Stimulated activated CD8-positive, alpha-beta memory T cell treated with anti-CD3 and anti-CD28 coated beads, Interleukin-4, amount 100 ng/mL, for 24 hours (primary cell): Measurements from ENCODE around the gene RAP1GAP2.

Source experiments
- DNase-seq: peaks from one replicate; pipeline ENCODE4 v3.0.0-alpha.2; 2020; ENCODE audit warnings: low read depth

RAP1GAP2 gene

DNA sequence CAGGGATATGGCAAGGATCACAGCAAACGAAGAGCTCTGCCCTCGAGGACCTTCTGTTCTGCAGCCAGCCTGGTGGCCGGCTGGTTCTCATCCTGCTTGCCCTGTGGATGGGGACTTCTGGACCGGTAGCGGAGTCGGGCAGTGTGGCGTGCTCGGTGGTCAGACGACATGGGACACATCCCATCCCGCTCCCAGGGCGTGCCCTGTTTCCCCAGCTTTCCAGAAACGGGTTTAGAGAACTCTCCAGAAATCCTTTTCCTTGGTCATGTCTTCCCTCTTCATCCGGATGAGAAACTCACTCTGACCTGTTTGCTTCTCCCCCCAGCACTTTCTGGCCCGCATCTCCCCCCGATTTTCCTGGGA lies 151.3 kb downstream of the RAP1GAP2 start:
- DNase-seq, result no peak

DNA sequence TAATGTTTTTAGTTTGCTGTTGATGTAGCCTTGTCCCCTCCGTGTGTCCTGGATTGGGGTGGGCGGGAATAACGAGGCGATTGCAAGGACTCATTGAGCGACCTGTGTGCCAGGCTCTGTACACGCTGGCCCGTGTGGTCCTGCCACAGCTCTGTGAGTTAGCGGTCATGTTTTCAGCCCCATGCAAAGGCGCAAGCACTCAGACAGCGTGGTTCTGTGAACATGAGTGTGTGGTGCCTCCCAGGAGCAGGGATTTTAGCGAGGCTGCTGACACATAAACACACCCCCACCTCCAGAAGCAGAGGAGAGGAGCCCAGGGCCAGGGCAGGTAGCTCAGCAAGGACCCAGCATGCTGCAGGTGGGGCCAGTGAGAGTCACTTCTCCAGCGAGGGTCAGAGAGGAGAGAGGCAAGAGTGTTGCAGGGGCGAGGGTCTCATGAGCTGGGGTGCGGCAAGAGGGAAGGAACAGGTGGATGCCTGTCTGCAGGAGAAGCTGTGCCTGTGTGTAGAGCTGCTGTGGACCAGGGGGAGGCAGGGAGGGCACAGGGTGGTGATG lies 151.8 kb downstream of the RAP1GAP2 start:
- no peak for DNase-seq

DNA sequence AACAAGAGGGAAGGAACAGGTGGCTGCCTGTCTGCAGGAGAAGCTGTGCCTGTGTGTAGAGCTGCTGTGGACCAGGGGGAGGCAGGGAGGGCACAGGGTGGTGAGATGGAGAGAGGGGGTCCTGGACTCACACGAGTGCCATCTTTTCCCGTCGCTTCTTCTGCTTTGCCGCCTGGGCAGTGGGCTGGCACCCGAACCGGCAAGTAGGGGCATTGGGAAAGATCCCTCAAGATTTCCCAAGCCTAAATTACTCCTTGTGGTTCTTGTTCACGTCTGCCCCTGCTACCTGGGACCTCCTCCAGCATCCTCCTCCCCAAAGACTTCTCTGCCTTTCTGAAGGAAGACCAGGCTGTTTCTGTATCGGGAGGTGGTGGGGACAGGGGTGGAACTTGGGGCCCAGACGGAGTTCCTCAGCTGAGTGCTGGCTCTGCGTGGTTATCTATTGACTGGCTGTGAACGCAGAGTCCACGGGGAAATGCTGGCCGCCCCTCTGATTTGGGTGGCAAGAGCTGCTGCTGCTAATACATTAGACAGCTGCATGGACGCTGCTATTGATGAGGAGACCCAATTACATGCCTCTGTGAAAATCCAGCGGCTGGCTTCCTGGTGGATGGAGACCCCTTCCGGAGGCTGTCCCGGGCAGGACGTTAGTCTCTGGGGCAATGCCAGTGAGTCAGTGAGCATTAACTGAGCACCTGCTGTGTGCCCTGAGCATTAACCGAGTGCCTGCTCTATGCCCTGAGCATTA lies 152.7 kb downstream of the RAP1GAP2 start:
- no peak for DNase-seq

DNA sequence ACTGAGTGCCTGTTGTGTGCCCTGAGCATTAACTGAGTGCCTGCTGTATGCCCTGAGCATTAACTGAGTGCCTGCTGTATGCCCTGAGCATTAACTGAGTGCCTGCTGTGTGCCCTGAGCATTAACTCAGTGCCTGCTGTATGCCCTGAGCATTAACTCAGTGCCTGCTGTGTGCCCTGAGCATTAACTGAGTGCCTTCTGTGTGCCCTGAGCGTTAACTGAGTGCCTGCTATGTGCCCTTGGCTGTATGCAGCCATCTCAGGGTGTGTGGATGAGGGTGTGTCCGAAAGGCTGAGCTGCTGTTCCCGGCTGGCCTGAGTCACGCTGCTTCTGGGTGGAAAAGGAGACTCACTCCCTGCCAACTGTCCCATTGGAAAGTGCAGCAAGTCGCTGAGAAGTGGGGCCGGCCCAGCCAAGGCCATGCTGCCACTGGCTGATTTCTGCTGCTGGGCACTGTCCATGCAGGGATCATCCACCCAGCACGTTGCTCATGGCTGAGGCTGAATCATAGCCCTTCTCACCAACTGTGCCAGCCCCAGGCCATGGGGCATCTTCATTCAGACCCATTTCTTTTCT lies 153.3 kb downstream of the RAP1GAP2 start:
- DNase-seq, result no peak

DNA sequence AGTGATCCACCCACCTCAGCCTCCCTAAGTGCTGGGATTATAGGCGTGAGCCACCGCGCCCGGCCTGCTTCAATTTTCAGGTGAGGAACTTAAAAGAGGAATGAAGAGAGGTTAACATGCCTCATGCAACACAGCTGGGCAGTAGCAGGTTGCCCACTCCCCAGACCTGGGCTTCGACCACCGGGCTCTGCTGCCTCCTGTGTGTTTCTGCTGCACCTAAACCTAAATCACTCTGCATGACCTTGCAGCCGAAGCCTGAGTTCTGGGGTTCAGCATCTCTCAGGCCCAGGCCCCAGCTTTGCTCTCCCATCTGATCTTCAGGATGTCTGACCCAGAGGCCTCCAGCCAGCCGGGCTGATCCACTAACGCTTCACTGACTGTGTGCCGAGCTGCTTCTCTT lies 154.6 kb downstream of the RAP1GAP2 start:
- no peak for DNase-seq

DNA sequence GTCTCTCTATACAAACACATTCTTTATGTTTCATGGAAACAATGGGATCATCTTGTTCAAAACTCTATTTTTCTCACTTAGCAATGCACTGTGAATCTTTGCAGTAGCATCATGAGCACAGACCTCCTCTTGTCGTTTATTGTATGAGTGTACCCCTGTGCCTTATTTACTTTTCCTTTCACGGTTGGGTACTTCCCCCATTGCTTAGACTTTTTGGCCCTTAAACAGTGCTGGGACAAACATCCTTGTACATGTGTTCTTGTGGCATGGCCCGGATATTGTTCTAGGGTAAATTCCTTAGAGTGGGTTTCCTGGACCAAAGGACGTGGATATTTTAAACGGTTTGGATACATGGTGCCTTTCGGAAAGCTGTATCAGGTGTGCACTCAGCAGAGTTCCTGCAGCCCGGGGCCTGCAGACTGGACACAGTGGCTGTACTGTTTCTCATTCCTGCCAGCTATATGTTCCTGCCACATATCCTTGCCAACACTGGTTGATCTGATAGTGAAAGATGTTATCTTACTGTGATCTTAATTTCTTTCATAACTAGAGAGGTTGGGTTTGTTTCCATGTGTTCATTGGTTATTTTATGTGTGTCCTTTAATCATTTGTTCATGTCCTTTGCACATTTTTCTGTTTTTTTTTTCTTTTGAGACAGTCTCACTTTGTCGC lies 156.1 kb downstream of the RAP1GAP2 start:
- no peak for DNase-seq

DNA sequence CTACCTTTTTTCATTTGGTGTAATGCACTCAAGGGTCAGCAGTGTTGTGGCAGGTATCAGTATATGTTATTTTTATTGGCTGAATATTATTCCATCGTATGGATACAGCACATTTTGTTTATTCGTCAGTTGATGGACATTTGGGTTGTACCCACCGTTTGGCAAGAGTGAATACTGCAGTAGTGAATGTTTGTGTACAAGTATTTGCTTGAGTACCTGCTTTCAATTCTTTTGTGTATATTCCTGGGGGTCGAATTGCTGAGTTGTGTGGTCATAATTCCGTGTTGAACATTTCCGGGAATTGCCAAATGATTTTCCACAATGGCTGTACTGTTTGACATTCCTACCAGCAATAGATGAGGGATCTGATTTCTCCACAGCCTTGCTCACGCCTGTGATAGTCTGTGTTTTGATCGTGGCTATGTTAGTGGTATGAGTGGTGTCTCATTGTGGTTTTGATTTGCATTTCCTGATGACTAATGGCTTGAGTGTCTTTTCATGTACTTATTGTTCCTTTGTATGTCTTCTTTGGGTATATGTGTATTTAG lies 158.7 kb downstream of the RAP1GAP2 start:
- DNase-seq, result no peak

DNA sequence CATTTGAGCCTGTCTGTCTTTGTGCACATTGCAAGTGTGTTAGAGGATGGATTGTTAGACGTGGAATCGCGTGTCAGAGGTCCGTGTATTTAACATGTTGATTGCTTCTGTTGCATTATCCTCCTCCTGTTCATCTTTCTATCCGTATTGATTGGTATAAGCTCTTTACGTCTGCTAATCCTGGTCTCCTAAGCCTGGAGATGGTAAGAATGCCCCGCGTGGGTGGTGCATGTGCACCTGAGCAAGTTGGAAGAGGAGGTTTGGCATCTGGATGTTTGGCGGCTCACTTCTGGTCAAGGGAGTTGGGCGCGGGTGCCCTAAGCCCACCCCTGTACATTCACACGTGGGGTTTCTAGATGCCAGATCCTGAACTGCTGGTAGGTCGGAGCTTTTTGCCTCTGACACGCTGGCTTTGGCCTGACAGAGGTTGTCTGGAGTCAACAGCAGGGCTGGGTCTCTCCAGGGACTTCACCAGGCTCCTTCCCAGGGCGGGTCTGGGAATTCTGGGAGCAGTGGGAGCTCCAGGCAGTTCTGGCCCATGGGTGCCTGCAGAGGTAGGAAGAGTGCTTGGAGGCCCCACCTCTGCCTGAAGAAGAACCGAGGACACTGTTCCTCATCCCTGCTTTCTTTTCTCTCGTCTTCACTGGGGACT lies 159.8 kb downstream of the RAP1GAP2 start:
- DNase-seq, result no peak

DNA sequence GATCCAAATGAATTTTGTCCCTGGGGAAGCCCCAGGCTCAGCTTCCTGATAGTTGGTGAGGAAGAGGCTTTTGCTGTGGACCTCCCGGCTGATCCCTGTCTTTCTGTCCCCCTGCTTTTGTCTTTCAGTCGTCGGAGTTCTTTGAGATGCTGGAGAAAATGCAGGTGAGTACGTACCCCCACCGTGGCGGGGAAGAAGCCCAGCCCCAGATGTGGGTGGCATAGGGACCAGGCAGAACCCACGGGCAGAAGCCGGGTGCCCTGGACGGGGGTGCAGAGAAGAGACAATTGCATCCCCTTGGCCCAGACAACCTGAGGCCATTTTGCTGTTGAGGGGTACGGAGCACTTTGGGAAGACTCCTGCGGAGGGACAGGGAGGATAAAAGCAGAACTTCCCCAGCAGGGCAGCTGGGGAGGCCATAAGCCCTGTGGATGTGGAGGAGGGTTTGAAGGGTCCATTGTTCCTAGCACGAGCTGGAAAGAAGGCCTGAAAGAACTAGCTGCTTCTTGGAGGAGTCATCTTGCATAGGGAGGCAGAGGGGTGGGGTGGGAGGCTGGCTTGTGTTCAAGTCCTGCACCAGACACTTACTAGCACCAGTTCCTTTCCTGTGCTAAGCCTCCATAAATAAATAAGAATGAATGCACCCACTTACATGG lies 161.5 kb downstream of the RAP1GAP2 start:
- DNase-seq, result no peak

DNA sequence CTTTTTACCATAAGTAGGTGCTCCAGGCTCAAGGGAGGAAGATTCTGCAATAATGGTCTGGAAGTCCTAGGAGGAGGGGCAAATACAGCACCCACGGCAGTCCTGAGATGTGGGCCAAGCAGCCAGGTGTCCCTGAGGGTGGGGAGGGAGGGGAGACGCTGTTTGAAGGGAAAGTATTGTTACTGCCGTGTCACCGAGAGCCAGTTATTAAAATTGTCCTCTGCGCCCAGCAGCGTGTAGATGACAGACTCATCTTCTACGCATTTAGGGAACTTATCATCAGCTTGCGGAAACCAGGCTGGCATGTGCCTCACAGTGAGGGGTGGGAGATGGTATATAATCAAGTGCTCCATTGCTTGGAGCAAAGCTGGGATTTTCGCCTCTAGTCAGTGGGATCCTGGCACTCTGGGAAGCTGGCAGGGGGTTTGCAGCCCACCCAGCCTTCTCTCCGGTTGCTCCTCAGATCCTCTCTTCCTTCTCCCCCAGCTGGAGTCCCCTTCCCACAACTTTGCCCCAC lies 162.5 kb downstream of the RAP1GAP2 start:
- DNase-seq, result no peak

DNA sequence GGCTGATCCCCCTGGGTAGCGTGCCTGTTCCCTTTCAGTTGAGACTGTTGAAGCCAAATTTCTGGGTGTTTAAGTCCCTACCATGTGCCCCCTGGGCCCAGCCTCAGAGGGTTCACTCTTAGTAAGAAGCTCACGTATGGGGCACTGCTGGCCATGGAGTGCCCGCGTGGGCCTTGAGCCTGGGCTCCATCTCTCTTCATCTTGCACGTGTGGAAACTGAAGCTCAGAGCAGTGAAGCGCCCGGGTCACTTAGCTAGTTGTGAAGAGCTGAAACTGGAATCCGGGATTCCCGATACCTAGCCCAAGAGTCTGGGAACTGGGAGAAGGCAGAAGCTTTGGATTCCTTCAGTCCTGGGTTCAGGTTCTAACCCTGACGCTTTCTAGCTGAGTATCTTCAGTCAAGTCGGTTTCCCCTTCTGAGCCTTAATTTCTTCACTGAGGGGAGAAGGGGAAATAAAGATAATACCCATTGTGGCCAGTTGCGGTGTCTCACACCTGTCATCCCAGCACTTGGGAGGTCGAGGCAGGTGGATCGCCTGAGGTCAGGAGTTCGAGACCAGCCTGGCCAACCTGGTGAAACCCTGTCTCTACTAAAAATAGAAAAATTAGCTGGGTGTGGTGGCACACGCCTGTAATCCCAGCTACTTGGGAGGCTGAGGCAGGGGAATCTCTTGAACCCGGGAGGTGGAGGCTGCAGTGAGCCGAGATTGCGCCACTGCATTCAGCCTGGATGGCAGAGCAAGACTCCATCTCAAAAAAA lies 163.3 kb downstream of the RAP1GAP2 start:
- DNase-seq, result no peak

DNA sequence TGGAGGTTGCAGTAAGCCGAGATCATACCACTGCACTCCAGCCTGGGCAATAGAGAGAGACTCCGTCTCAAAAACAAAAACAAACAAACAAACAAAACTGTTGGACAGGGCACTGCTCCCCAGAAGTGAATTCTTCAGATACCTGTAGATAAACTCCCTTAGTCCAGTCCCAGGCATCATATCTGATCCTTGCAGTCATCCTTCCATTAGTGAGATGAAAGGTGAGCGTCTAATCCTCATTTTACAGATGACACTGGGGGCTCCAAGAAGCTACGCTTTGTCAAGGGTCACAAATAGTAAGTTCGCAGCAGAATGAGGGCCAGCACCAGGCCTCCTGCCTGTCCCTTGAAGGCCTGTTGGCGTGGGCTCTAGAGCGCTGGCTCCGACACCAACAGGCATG lies 165.2 kb downstream of the RAP1GAP2 start:
- DNase-seq, result no peak

DNA sequence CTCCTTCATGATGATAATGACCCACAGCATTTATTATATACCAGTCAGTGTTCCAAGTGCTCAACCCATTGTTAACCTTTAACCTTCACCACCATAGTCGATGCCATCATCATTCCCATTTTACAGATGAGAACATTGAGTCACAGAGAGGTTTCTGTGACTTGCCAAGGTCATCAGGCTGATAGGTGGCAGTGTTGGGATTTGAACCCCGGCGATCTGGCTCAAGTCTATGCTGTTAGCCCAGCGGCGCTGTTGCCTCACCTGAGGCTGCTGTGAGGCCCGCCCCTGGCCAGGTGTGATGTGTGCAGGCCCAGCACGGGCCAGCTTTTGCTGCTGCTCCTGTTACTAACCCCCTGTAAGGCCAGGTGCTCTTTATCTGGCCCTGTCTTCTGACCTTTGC lies 166.0 kb downstream of the RAP1GAP2 start:
- no peak for DNase-seq

DNA sequence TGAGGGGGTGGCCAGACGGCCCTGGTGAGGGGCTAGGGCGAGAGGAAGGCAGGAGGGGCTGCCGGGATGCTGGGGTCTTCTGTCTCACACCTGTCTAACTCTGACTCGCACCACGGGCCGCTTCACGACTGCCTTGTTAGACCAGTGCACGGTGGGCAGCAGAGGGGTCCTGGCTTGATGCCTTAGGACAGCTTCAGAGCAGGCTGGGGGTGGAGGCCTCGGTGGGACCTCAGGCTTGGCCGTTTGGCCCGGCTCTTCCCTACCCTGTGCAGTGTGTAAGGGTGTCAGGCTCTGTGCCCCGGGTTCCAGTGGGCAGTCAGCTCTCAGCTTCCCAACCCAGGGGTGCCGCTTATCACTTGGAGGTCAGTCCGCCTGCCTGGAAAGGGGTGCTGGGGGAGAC lies 166.5 kb downstream of the RAP1GAP2 start:
- DNase-seq, result no peak

DNA sequence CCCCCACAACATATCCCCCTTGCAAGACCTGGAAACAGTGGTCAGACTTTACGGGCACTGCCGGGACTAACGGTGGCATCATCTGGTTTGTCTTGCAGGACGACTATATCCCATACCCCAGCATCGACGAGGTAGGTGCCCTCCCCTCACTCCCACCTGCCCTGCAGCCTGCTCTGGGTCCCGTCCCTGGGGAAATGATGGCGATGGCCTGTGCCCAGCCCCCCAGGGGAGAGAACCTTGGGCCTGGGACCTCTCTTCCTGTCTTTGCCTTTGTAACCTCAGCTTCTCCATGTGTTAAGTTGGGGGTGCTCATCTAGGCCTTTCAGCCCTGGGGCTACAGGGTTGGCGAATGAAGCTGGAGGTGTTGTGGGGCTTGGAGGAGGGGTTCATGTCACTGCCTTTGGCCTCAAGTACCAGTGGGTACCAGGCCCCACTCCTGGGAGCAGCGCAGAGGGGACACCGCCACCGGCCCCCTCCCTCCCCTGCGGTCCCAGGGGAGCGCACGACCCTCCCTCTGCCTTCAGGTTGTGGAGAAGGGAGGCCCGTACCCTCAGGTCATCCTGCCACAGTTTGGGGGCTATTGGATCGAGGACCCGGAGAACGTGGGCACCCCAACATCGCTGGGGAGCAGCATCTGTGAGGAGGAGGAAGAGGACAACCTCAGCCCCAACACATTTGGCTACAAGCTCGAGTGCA lies 167.2 kb downstream of the RAP1GAP2 start:
- DNase-seq, result no peak

DNA sequence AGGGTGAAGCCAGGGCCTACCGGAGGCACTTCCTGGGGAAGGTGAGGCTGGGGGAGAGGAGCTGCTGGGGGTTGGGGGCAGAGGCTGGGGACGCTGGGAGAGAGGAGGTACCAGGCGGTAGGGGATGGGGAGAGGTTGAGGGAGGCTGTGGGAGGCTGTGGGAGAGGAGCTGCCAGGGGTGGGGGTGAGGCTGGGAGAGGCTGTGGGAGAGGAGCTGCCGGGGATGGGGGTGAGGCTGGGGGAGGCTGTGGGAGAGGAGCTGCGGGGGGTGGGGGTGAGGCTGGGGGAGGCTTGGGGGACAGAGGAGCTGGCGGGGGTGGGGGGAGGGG lies 167.8 kb downstream of the RAP1GAP2 start:
- DNase-seq, result no peak

DNA sequence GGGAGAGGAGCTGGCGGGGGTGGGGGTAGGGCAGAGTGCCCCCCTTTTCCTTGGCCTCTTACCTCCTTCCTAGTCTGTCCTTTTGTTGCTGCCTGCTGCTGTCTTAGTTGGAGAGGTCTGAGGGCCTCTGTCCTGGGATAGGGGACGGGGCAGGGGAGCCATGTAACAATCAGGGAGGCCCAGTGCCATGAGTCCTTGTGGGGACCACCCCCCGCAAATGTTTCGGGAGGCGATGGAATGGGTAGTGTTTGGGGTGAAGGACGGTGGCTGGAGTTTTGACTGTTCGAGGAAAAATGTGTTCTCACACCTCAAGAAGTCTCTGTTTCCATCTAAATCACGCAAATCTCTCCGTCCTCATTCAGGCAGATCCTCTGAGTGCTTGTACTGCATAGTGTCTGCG lies 168.1 kb downstream of the RAP1GAP2 start:
- DNase-seq, result no peak

DNA sequence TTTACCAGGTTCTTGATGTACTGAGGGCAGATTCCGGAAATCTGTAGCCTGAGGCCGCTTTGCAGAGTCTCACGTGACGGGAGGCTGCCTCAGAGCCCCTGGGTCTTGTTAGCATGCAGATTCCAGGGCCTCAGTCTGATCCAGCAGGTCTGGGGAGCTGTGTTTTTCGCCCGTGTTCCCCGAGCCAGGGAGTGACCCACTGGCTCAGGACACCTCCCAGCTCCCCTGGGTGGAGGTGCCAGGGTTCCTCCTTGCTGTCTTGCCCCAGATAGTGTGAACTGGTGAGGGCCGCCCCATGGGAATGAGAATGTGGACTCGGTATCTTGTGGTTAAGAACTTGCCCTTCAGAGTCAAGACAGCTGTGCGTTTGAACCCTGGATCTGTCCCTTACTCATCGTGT lies 168.6 kb downstream of the RAP1GAP2 start:
- DNase-seq, result no peak

DNA sequence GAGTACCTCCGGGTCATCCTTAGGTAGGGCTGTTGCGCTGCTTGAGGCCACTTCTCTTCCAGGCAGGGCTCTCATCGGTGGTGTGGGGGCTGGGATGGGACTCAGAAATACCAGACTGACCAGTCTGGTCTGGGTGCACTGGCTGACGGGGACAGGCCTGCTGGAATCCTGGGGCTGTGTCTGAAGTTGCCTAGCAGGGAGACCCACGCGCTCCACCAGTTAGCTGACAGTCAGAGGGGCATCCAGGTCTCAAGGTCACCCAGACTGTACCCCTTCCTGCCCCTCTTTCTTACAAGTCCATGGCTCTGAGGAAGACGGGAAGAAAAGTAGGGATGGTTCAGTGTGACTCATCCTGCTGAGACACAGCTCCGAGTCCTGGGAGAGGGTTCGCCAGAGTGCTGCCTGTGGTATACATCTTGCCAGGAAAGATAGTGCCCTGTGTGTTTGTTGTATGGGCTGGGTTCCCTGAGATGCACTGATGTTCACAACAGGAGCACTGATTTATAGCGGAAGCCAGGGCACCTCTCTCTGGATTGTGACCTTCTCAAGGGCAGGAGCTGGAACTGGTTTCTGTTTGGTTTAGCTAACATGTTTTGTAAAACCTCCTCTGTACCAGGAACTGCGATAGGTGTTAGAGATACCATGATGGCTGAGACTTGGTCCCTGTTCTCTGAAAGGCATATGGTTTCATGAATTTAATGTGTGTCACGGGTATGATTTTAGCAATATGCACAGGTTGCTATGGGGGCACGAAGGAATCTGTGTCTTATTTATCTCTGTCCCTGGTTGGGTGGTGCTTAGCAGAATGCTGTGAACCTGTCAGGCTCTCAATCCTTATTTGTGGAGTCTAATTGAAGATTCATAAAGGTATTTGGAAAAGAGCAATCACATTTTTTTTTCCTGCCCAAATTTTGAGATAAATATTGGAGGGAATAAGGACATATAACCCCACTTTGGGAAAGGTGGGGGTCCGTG lies 169.7 kb downstream of the RAP1GAP2 start:
- no peak for DNase-seq
